HEK293 (cell line): ENCODE results near the gene MAP2.

Experiments
- CTCF ChIA-PET: fragments of 350-600 bp; formaldehyde crosslinking; extraction: SDS; loops from one replicate; lab custom pipeline; 2021; ENCODE audit warnings: antibody characterized with exemption; lab: Yijun Ruan, JAX
- POLR2A ChIA-PET: fragments of 300-600 bp; formaldehyde crosslinking; extraction: SDS; loops from one replicate; lab custom pipeline; 2020; ENCODE audit warnings: antibody characterized with exemption, inconsistent platforms; lab: Yijun Ruan, JAX
- H3K27ac ChIP-seq: fragments of 200-500 bp; sonication (Bioruptor generic); 2 replicates; pipeline ENCODE4 v1.5.1; 2014; ENCODE audit warnings: low read depth, low read length, control low read depth, inconsistent platforms; ENCODE audit errors: extremely low read depth
- H3K36me3 ChIP-seq, 2 experiments: fragments of 200-500 bp in 1 of 2; sonication (Bioruptor generic) in 1 of 2; 1 replicate in 1 of 2; 2 replicates in 1 of 2; pipeline ENCODE4 v1.5.1; 2014 to 2017; ENCODE audit warnings: inconsistent platforms in 2 of 2, low read length in 2 of 2; ENCODE audit not compliant: control insufficient read depth in 2 of 2, insufficient read depth in 1 of 2
- H3K4me1 ChIP-seq: fragments of 200-500 bp; sonication (Bioruptor generic); 2 replicates; pipeline ENCODE4 v1.5.1; 2014; ENCODE audit warnings: mild to moderate bottlenecking, low read length, inconsistent platforms; ENCODE audit not compliant: control insufficient read depth, insufficient read depth
- H3K4me3 ChIP-seq: 2 replicates; pipeline ENCODE4 v1.5.1; 2011; ENCODE audit warnings: low read depth, mild to moderate bottlenecking, control low read depth, low read length, moderate library complexity
- H3K9me3 ChIP-seq: fragments of 200-500 bp; sonication (Bioruptor generic); 2 replicates; pipeline ENCODE4 v1.5.1; 2014; ENCODE audit warnings: low read depth, low read length, inconsistent platforms; ENCODE audit not compliant: control insufficient read depth, insufficient read depth
- GLIS1 ChIP-seq: fragments of 450-650 bp; formaldehyde crosslinking; IDR thresholded peaks from 2 replicates; pipeline ENCODE4 v1.5.1; 2016; ENCODE audit warnings: missing biosample characterization, missing genetic modification characterization
- OSR2 ChIP-seq: fragments of 450-650 bp; formaldehyde crosslinking; IDR thresholded peaks from 2 replicates; pipeline ENCODE4 v1.5.1; 2016; ENCODE audit warnings: missing biosample characterization, missing genetic modification characterization
- ZBTB21 ChIP-seq: fragments of 450-650 bp; formaldehyde crosslinking; IDR thresholded peaks from 2 replicates; pipeline ENCODE4 v1.5.1; 2017; ENCODE audit warnings: missing biosample characterization, missing genetic modification characterization
- ZFP69B ChIP-seq: fragments of 450-650 bp; formaldehyde crosslinking; IDR thresholded peaks from 2 replicates; pipeline ENCODE4 v1.5.1; 2016; ENCODE audit warnings: missing biosample characterization, missing genetic modification characterization
- ZNF140 ChIP-seq: fragments of 450-650 bp; formaldehyde crosslinking; IDR thresholded peaks from 2 replicates; pipeline ENCODE4 v1.5.1; 2016; ENCODE audit warnings: missing biosample characterization, missing genetic modification characterization
- ZNF174 ChIP-seq: fragments of 450-650 bp; formaldehyde crosslinking; IDR thresholded peaks from 2 replicates; pipeline ENCODE4 v1.5.0; 2017; ENCODE audit warnings: missing biosample characterization, mild to moderate bottlenecking, missing genetic modification characterization
- ZNF175 ChIP-seq: fragments of 450-650 bp; formaldehyde crosslinking; IDR thresholded peaks from 2 replicates; pipeline ENCODE4 v1.5.1; 2016; ENCODE audit warnings: missing biosample characterization, missing genetic modification characterization
- ZNF404 ChIP-seq: fragments of 450-650 bp; formaldehyde crosslinking; IDR thresholded peaks from 2 replicates; pipeline ENCODE4 v1.5.1; 2017; ENCODE audit warnings: missing biosample characterization, missing genetic modification characterization
- ZNF423 ChIP-seq: fragments of 450-650 bp; formaldehyde crosslinking; IDR thresholded peaks from 2 replicates; pipeline ENCODE4 v1.5.1; 2016; ENCODE audit warnings: missing biosample characterization, missing genetic modification characterization
- ZNF530 ChIP-seq: fragments of 450-650 bp; formaldehyde crosslinking; IDR thresholded peaks from 2 replicates; pipeline ENCODE4 v1.5.1; 2016; ENCODE audit warnings: low read depth, missing biosample characterization, missing genetic modification characterization
- ZNF585B ChIP-seq: fragments of 450-650 bp; formaldehyde crosslinking; IDR thresholded peaks from 2 replicates; pipeline ENCODE4 v1.5.1; 2016; ENCODE audit warnings: missing biosample characterization, missing genetic modification characterization
- ZNF660 ChIP-seq: fragments of 450-650 bp; IDR thresholded peaks from 2 replicates; pipeline ENCODE4 v1.5.1; 2018; ENCODE audit warnings: missing biosample characterization, mild to moderate bottlenecking, missing genetic modification characterization
- ZNF670 ChIP-seq: fragments of 450-650 bp; formaldehyde crosslinking; IDR thresholded peaks from 2 replicates; pipeline ENCODE4 v1.5.1; 2016; ENCODE audit warnings: missing biosample characterization, missing genetic modification characterization, low read depth
- ZNF701 ChIP-seq: fragments of 450-650 bp; formaldehyde crosslinking; IDR thresholded peaks from 2 replicates; pipeline ENCODE4 v1.5.1; 2016; ENCODE audit warnings: missing biosample characterization, missing genetic modification characterization
- TF ChIP-seq, protein P1 (sequence below): fragments of 450-650 bp; formaldehyde crosslinking; IDR thresholded peaks from 2 replicates; pipeline ENCODE4 v1.5.1; 2017; ENCODE audit warnings: missing biosample characterization, missing genetic modification characterization
- TF ChIP-seq, protein P2 (sequence below): fragments of 450-650 bp; formaldehyde crosslinking; IDR thresholded peaks from 2 replicates; pipeline ENCODE4 v1.5.1; 2017; ENCODE audit warnings: missing biosample characterization, mild to moderate bottlenecking, missing genetic modification characterization, moderate library complexity
- TF ChIP-seq, protein P3 (sequence below): fragments of 450-650 bp; formaldehyde crosslinking; IDR thresholded peaks from 2 replicates; pipeline ENCODE4 v1.5.1; 2016; ENCODE audit warnings: missing biosample characterization, missing genetic modification characterization
- TF ChIP-seq, protein P4 (sequence below): fragments of 450-650 bp; formaldehyde crosslinking; IDR thresholded peaks from 2 replicates; pipeline ENCODE4 v1.5.1; 2016; ENCODE audit warnings: missing biosample characterization, missing genetic modification characterization
- TF ChIP-seq, protein P5 (sequence below): fragments of 450-650 bp; formaldehyde crosslinking; IDR thresholded peaks from 2 replicates; pipeline ENCODE4 v1.5.1; 2016; ENCODE audit warnings: missing biosample characterization, missing genetic modification characterization
- TF ChIP-seq, protein P6 (sequence below): fragments of 450-650 bp; formaldehyde crosslinking; IDR thresholded peaks from 2 replicates; pipeline ENCODE4 v1.5.1; 2016; ENCODE audit warnings: missing biosample characterization, missing genetic modification characterization, borderline replicate concordance

The MAP2 gene

DNA sequence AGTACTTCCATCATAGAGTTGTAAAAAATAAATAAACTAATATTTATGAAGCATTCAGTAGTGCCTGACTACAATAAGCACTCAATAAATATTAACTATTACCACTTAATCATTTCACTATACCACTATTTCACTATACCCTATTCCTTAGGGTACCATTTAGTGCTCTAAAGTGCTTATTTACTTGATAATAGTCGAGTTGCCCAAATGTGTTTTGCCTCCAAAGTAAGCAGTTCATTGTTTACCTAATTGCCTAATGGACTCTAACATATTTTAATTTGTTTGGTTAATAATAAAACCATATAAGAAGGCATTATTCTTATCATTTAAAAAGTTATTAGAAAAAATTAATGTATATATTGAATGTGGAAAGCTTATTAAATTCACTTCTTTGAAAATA is 33.0 kb upstream of the MAP2 start:
- no peak for TF ChIP-seq OSR2 (tag by site-specific recombination)
- no peak for TF ChIP-seq ZNF585B
- no peak for TF ChIP-seq ZNF701 (tag by site-specific recombination)
- TF ChIP-seq, protein P1, sequence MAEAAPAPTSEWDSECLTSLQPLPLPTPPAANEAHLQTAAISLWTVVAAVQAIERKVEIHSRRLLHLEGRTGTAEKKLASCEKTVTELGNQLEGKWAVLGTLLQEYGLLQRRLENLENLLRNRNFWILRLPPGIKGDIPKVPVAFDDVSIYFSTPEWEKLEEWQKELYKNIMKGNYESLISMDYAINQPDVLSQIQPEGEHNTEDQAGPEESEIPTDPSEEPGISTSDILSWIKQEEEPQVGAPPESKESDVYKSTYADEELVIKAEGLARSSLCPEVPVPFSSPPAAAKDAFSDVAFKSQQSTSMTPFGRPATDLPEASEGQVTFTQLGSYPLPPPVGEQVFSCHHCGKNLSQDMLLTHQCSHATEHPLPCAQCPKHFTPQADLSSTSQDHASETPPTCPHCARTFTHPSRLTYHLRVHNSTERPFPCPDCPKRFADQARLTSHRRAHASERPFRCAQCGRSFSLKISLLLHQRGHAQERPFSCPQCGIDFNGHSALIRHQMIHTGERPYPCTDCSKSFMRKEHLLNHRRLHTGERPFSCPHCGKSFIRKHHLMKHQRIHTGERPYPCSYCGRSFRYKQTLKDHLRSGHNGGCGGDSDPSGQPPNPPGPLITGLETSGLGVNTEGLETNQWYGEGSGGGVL (tag by site-specific recombination): no peak
- TF ChIP-seq ZNF530 (tag by site-specific recombination): no peak
- TF ChIP-seq, protein P2, sequence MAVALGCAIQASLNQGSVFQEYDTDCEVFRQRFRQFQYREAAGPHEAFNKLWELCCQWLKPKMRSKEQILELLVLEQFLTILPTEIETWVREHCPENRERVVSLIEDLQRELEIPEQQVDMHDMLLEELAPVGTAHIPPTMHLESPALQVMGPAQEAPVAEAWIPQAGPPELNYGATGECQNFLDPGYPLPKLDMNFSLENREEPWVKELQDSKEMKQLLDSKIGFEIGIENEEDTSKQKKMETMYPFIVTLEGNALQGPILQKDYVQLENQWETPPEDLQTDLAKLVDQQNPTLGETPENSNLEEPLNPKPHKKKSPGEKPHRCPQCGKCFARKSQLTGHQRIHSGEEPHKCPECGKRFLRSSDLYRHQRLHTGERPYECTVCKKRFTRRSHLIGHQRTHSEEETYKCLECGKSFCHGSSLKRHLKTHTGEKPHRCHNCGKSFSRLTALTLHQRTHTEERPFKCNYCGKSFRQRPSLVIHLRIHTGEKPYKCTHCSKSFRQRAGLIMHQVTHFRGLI (tag by site-specific recombination): no peak
- no peak for TF ChIP-seq ZFP69B
- TF ChIP-seq ZNF140 (tag by site-specific recombination): no peak
- no peak for TF ChIP-seq GLIS1
- no peak for TF ChIP-seq ZNF404 (tag by site-specific recombination)
- TF ChIP-seq, protein P3, sequence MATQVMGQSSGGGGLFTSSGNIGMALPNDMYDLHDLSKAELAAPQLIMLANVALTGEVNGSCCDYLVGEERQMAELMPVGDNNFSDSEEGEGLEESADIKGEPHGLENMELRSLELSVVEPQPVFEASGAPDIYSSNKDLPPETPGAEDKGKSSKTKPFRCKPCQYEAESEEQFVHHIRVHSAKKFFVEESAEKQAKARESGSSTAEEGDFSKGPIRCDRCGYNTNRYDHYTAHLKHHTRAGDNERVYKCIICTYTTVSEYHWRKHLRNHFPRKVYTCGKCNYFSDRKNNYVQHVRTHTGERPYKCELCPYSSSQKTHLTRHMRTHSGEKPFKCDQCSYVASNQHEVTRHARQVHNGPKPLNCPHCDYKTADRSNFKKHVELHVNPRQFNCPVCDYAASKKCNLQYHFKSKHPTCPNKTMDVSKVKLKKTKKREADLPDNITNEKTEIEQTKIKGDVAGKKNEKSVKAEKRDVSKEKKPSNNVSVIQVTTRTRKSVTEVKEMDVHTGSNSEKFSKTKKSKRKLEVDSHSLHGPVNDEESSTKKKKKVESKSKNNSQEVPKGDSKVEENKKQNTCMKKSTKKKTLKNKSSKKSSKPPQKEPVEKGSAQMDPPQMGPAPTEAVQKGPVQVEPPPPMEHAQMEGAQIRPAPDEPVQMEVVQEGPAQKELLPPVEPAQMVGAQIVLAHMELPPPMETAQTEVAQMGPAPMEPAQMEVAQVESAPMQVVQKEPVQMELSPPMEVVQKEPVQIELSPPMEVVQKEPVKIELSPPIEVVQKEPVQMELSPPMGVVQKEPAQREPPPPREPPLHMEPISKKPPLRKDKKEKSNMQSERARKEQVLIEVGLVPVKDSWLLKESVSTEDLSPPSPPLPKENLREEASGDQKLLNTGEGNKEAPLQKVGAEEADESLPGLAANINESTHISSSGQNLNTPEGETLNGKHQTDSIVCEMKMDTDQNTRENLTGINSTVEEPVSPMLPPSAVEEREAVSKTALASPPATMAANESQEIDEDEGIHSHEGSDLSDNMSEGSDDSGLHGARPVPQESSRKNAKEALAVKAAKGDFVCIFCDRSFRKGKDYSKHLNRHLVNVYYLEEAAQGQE (tag by site-specific recombination): no peak
- no peak for TF ChIP-seq ZNF423
- TF ChIP-seq ZNF670 (tag by site-specific recombination): no peak
- no peak for TF ChIP-seq ZNF660 (tag by site-specific recombination)
- TF ChIP-seq ZNF174 (tag by site-specific recombination): no peak
- TF ChIP-seq, protein P4, sequence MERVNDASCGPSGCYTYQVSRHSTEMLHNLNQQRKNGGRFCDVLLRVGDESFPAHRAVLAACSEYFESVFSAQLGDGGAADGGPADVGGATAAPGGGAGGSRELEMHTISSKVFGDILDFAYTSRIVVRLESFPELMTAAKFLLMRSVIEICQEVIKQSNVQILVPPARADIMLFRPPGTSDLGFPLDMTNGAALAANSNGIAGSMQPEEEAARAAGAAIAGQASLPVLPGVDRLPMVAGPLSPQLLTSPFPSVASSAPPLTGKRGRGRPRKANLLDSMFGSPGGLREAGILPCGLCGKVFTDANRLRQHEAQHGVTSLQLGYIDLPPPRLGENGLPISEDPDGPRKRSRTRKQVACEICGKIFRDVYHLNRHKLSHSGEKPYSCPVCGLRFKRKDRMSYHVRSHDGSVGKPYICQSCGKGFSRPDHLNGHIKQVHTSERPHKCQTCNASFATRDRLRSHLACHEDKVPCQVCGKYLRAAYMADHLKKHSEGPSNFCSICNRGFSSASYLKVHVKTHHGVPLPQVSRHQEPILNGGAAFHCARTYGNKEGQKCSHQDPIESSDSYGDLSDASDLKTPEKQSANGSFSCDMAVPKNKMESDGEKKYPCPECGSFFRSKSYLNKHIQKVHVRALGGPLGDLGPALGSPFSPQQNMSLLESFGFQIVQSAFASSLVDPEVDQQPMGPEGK (tag by site-specific recombination): no peak
- no peak for TF ChIP-seq ZNF175 (tag by site-specific recombination)
- TF ChIP-seq, protein P5, sequence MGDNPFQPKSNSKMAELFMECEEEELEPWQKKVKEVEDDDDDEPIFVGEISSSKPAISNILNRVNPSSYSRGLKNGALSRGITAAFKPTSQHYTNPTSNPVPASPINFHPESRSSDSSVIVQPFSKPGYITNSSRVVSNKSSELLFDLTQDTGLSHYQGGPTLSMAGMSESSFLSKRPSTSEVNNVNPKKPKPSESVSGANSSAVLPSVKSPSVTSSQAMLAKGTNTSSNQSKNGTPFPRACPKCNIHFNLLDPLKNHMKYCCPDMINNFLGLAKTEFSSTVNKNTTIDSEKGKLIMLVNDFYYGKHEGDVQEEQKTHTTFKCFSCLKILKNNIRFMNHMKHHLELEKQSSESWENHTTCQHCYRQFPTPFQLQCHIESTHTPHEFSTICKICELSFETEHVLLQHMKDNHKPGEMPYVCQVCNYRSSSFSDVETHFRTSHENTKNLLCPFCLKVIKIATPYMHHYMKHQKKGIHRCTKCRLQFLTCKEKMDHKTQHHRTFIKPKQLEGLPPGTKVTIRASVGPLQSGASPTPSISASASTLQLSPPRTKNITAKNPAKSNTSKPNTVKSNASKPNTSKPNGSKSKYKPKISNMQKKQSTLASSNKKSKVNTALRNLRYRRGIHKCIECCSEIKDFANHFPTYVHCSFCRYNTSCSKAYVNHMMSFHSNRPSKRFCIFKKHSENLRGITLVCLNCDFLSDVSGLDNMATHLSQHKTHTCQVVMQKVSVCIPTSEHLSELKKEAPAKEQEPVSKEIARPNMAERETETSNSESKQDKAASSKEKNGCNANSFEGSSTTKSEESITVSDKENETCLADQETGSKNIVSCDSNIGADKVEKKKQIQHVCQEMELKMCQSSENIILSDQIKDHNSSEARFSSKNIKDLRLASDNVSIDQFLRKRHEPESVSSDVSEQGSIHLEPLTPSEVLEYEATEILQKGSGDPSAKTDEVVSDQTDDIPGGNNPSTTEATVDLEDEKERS: no peak
- no peak for TF ChIP-seq ZBTB21 (tag by site-specific recombination)
- TF ChIP-seq, protein P6, sequence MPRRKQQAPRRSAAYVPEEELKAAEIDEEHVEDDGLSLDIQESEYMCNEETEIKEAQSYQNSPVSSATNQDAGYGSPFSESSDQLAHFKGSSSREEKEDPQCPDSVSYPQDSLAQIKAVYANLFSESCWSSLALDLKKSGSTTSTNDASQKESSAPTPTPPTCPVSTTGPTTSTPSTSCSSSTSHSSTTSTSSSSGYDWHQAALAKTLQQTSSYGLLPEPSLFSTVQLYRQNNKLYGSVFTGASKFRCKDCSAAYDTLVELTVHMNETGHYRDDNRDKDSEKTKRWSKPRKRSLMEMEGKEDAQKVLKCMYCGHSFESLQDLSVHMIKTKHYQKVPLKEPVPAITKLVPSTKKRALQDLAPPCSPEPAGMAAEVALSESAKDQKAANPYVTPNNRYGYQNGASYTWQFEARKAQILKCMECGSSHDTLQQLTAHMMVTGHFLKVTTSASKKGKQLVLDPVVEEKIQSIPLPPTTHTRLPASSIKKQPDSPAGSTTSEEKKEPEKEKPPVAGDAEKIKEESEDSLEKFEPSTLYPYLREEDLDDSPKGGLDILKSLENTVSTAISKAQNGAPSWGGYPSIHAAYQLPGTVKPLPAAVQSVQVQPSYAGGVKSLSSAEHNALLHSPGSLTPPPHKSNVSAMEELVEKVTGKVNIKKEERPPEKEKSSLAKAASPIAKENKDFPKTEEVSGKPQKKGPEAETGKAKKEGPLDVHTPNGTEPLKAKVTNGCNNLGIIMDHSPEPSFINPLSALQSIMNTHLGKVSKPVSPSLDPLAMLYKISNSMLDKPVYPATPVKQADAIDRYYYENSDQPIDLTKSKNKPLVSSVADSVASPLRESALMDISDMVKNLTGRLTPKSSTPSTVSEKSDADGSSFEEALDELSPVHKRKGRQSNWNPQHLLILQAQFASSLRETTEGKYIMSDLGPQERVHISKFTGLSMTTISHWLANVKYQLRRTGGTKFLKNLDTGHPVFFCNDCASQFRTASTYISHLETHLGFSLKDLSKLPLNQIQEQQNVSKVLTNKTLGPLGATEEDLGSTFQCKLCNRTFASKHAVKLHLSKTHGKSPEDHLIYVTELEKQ: no peak
- ChIA-PET CTCF (interaction anchor here (1.3 kb wide), 1 partner anchor 34 kb away, joined by 3 read pairs; no protein-coding TSS in a partner anchor), POLR2A (no interaction called here)
- Histone ChIP-seq H3K4me1 (no peaks in the 10 kb centered on the region), H3K9me3 (no peaks in the 10 kb centered on the region), H3K27ac (no peak overlapping the region), H3K4me3 (no peak overlapping the region), H3K36me3 (no peaks in the 10 kb centered on the region)
